Stimulated activated CD4-positive, alpha-beta T cell treated with anti-CD3 and anti-CD28 coated beads, Interleukin-12 subunit alpha, Interleukin-12 subunit beta, amount 100 ng/mL, for 4 hours (primary cell): ENCODE results near the gene IMPA2.
A peak's percentile ranks its signal among the peaks of the same experiment; 100 is the strongest.
"Not testable (repeated sequence)": the region's sequence is repeated elsewhere in the genome, so short reads cannot be mapped to it uniquely, and the experiment has no call there.

ENCODE experiments used
- DNase-seq: peaks from one replicate; pipeline ENCODE4 v3.0.0-alpha.2; 2020

Gene IMPA2

GRCh38 chr18:11963991-11964484, 17.3 kb upstream of the IMPA2 start:
- DNase-seq, result no peak

GRCh38 chr18:11969904-11970835, 11.1 kb upstream of the IMPA2 start:
- no peak for DNase-seq

- not testable (repeated sequence) for DNase-seq
Observed at GRCh38 chr18:11970836-11971226, 10.5 kb upstream of the IMPA2 start.

GRCh38 chr18:11972371-11973174, 8.7 kb upstream of the IMPA2 start:
- DNase-seq, result no peak

GRCh38 chr18:11974741-11975325, 6.5 kb upstream of the IMPA2 start:
- DNase-seq, result no peak

GRCh38 chr18:11975723-11976122, 5.6 kb upstream of the IMPA2 start:
- no peak for DNase-seq

GRCh38 chr18:11976315-11977152, 4.8 kb upstream of the IMPA2 start:
- no peak for DNase-seq

GRCh38 chr18:11977153-11977466, 4.2 kb upstream of the IMPA2 start:
- no peak for DNase-seq

- DNase-seq, result no peak
Observed at GRCh38 chr18:11978956-11979355, 2.4 kb upstream of the IMPA2 start.

- DNase-seq, result no peak
Observed at GRCh38 chr18:11980163-11980493, 1.2 kb upstream of the IMPA2 start.

- DNase-seq, result peak; percentile 94
Observed at GRCh38 chr18:11980494-11981191, 664 bp upstream of the IMPA2 start.

- peak; percentile 7 for DNase-seq
Observed at GRCh38 chr18:11981543-11982366, 448 bp downstream of the IMPA2 start.

GRCh38 chr18:11982981-11983380, 1.7 kb downstream of the IMPA2 start:
- DNase-seq, result no peak

- DNase-seq, result no peak
Observed at GRCh38 chr18:11983592-11983991, 2.3 kb downstream of the IMPA2 start.

GRCh38 chr18:11984091-11984490, 2.8 kb downstream of the IMPA2 start:
- no peak for DNase-seq

- DNase-seq, result no peak
Observed at GRCh38 chr18:11985586-11985985, 4.3 kb downstream of the IMPA2 start.

- no peak for DNase-seq
Observed at GRCh38 chr18:11986061-11986460, 4.8 kb downstream of the IMPA2 start.

- DNase-seq, result no peak
Observed at GRCh38 chr18:11987527-11987926, 6.2 kb downstream of the IMPA2 start.

- DNase-seq, result no peak
Observed at GRCh38 chr18:11989174-11989573, 7.9 kb downstream of the IMPA2 start.

- DNase-seq, result no peak
Observed at GRCh38 chr18:11989966-11990380, 8.7 kb downstream of the IMPA2 start.

GRCh38 chr18:11990539-11990938, 9.2 kb downstream of the IMPA2 start:
- no peak for DNase-seq
